ENCODE data around the gene RANBP10. TPM values are rescaled to one million over a fixed set of nuclear protein-coding genes. Genes with fewer than 3 reads are reported as not detected.

The RANBP10 gene
- total and polyA plus RNA-seq, 10 of the 15 experiments (the other 5 are each of a cell fraction or from before 2014, with no cell fraction given), result 1.2 to 20.4 (median 10.8) TPM

- H3K4me3 ChIP-seq, result peak within 1 kb of the TSS; percentile 84
- BruUV-seq (replicated peaks), result no TSS peak
- intact Hi-C loops (cut with micrococcal nuclease; ENCODE audit: unreplicated experiment), result loop anchor here (2.0 kb wide), 2 partner anchors 90 to 284 kb away; partner anchors contain the start of genes CTCF and PSMB10
- H3K4me2 ChIP-seq (ENCODE audit: control insufficient read depth, insufficient read depth), result peak within 1 kb of the TSS; percentile 90
- peaks cover 26% of the 10 kb centered on the region for H3K4me1 ChIP-seq (ENCODE audit: control insufficient read depth, insufficient read depth, low read length)
- no peaks in the 10 kb centered on the region for H3K27me3 ChIP-seq (replicated peaks in 1 of 2; ENCODE audit: control insufficient read depth in 2 of 2, insufficient read depth in 2 of 2, low read length in 1 of 2)
- POLR2A ChIA-PET, result interaction anchor here (1.0 to 3.3 kb wide), 6 partner anchors 9 to 44 kb away, joined by 3 to 29 read pairs (median 5); partner anchors contain the start of genes EDC4, RANBP10 and TSNAXIP1
- H3K9ac ChIP-seq (ENCODE audit: control insufficient read depth, insufficient read depth, low read length), result peak within 1 kb of the TSS; percentile 77
- in situ Hi-C loops (cut with MboI), result no loop called here
- RAD21 ChIA-PET (ENCODE audit: unreplicated experiment), result interaction anchor here (1.4 to 1.5 kb wide), 2 partner anchors 36 to 41 kb away, joined by 3 to 5 read pairs; partner anchors contain the start of genes RANBP10 and TSNAXIP1
- peaks cover 69% of the 10 kb centered on the region for H3K79me2 ChIP-seq (ENCODE audit: control insufficient read depth, insufficient read depth, low read length)
- SMC1A ChIA-PET (ENCODE audit: uncharacterized antibody, unreplicated experiment), result interaction anchor here (1.1 kb wide), 1 partner anchor 16 kb away, joined by 3 read pairs; no protein-coding TSS in a partner anchor
- peak; percentile 70 for ATAC-seq
- FAIRE-seq, result no peak
- H3K9me3 ChIP-seq (replicated peaks; ENCODE audit: control insufficient read depth, insufficient read depth, low read length), result no peaks in the 10 kb centered on the region
- CTCF ChIA-PET, result interaction anchor here (1.2 to 1.7 kb wide), 3 partner anchors 10 to 37 kb away, joined by 4 to 5 read pairs (median 5); no protein-coding TSS in a partner anchor
- DNase-seq (ENCODE audit: low read depth, low spot score), result no peak
- peaks cover 0 to 7% of the 10 kb centered on the region in 2 experiments; a peak in 2 of 4 replicates for H3K36me3 ChIP-seq (ENCODE audit: control insufficient read depth in 2 of 2, insufficient read depth in 2 of 2, low read length in 1 of 2)
- WGBS (ENCODE audit: insufficient coverage, insufficient replicate concordance, low lambda C conversion rate, missing lambda C conversion rate), result 2% methylated on average over 36 of the region's 62 CpGs
- H4K20me1 ChIP-seq (ENCODE audit: control insufficient read depth, insufficient read depth), result no peaks in the 10 kb centered on the region
- H2AFZ ChIP-seq (ENCODE audit: control insufficient read depth, low read depth, low read length), result peak within 1 kb of the TSS; percentile 93
- peak within 1 kb of the TSS; percentile 81 for H3K27ac ChIP-seq (ENCODE audit: control insufficient read depth, insufficient read depth)
- TF ChIP-seq SMC3 (IDR thresholded peaks at IDR 0.05; ENCODE audit: borderline replicate concordance, low read length) (no peak), BCL3 (IDR thresholded peaks at IDR 0.05; ENCODE audit: borderline replicate concordance, insufficient read depth, low read depth, low read length, poor library complexity, severe bottlenecking) (no peak), SREBF1 (IDR thresholded peaks at IDR 0.05; ENCODE audit: low read length) (no peak), DPF2 (IDR thresholded peaks at IDR 0.05) (0 out of 2 replicates have a peak, but pooled peaks have one; percentile 17), GATAD2B (conservative IDR thresholded peaks at IDR 0.05; ENCODE audit: low read depth) (0 out of 2 replicates have a peak, but pooled peaks have one; percentile 32), ZBTB4 (CRISPR knock-in tag; IDR thresholded peaks at IDR 0.05) (no peak), WRNIP1 (IDR thresholded peaks at IDR 0.05; ENCODE audit: borderline replicate concordance, low read depth, low read length) (no peak), NR2F1 (conservative IDR thresholded peaks at IDR 0.05) (no peak), ZBED1 (IDR thresholded peaks at IDR 0.05; ENCODE audit: borderline replicate concordance) (no peak), NFXL1 (IDR thresholded peaks at IDR 0.05; ENCODE audit: borderline replicate concordance) (no peak), POLR2A (IDR thresholded peaks at IDR 0.05; ENCODE audit: low read depth, low read length) (peak; percentile 16), ATF7 (IDR thresholded peaks at IDR 0.05; ENCODE audit: low read depth) (no peak)
- TF ChIP-seq, protein P1, sequence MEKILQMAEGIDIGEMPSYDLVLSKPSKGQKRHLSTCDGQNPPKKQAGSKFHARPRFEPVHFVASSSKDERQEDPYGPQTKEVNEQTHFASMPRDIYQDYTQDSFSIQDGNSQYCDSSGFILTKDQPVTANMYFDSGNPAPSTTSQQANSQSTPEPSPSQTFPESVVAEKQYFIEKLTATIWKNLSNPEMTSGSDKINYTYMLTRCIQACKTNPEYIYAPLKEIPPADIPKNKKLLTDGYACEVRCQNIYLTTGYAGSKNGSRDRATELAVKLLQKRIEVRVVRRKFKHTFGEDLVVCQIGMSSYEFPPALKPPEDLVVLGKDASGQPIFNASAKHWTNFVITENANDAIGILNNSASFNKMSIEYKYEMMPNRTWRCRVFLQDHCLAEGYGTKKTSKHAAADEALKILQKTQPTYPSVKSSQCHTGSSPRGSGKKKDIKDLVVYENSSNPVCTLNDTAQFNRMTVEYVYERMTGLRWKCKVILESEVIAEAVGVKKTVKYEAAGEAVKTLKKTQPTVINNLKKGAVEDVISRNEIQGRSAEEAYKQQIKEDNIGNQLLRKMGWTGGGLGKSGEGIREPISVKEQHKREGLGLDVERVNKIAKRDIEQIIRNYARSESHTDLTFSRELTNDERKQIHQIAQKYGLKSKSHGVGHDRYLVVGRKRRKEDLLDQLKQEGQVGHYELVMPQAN (conservative IDR thresholded peaks at IDR 0.05), result peak; percentile 81
- TF ChIP-seq, protein P2, sequence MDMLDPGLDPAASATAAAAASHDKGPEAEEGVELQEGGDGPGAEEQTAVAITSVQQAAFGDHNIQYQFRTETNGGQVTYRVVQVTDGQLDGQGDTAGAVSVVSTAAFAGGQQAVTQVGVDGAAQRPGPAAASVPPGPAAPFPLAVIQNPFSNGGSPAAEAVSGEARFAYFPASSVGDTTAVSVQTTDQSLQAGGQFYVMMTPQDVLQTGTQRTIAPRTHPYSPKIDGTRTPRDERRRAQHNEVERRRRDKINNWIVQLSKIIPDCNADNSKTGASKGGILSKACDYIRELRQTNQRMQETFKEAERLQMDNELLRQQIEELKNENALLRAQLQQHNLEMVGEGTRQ (IDR thresholded peaks at IDR 0.05; ENCODE audit: borderline replicate concordance, low read depth, low read length), result no peak
Observed at GRCh38 chr16:67847064-67847861, 40.9 kb upstream of the RANBP10 start, which contains the start of gene CENPT. Gene CENPT (minus strand): TSS chr16:67847693. CDS start chr16:67833859, 13,834 bp downstream.
